ENCODE data around the gene ZAR1L.

- TF ChIP-seq POLR2A (IDR thresholded peaks at IDR 0.05), result no peak
- TF ChIP-seq CTCF (IDR thresholded peaks at IDR 0.05), result no peak
- no peak for TF ChIP-seq EP300 (IDR thresholded peaks at IDR 0.05)
- TF ChIP-seq POLR2AphosphoS5 (IDR thresholded peaks at IDR 0.05), result no peak
These were observed 59.4 kb downstream of the ZAR1L start for GRCh38 chr13:32255724-32256109.
